HepG2 (cell line): Measurements from ENCODE around the gene OPALIN. TPM values are rescaled to one million over a fixed set of nuclear protein-coding genes. Genes with fewer than 3 reads are reported as not detected.

Experiments
- ATAC-seq: fragments of 200-7000 bp; cut with Tn5 transposase; 3 replicates; pipeline ENCODE4 v1.9.1; 2020; ENCODE audit warnings: mild to moderate bottlenecking, moderate library complexity
- BruUV-seq: library from RNA; stranded (reverse); fragments of 400-500 nt; replicated peaks from 2 replicates; lab custom pipeline; 2021; lab: Mats Ljungman, UMichigan
- CTCF ChIA-PET: fragments of 300-600 bp; formaldehyde crosslinking; extraction: SDS; loops from one replicate; lab custom pipeline; 2021; ENCODE audit warnings: low total read pairs, inconsistent platforms, low intra/inter-chr PET ratio; lab: Yijun Ruan, JAX
- POLR2A ChIA-PET: fragments of 350-600 bp; sonication (Branson Sonifier 250); formaldehyde crosslinking; loops from one replicate; lab custom pipeline; 2020; ENCODE audit warnings: antibody characterized with exemption, inconsistent platforms; lab: Yijun Ruan, JAX
- DNase-seq: peaks from one replicate; pipeline ENCODE4 v3.0.0-alpha.2; 2015; ENCODE audit warnings: low spot score
- FAIRE-seq: peaks from 3 replicates; lab custom pipeline; 2011; peaks lifted over from hg19 to GRCh38; lab: Jason Lieb, UNC
- H2AFZ ChIP-seq: one replicate; pipeline ENCODE4 v1.6.1; 2011; ENCODE audit warnings: low read length, inconsistent platforms
- H3K27ac ChIP-seq: fragments of 300-600 bp; 3 replicates; pipeline ENCODE4 v1.8.0; 2011; ENCODE audit warnings: mixed run types, mild to moderate bottlenecking, mixed read lengths, low read length, inconsistent platforms; ENCODE audit not compliant: insufficient read depth; ENCODE audit errors: extremely low read length
- H3K27me3 ChIP-seq, 2 experiments: fragments of 200-600 bp in 1 of 2; 2 replicates in 1 of 2; 3 replicates in 1 of 2; pipeline versions ENCODE4 v1.6.0 to v1.8.0; 2011; ENCODE audit warnings: low read length in 2 of 2, mild to moderate bottlenecking in 2 of 2, moderate library complexity in 2 of 2, inconsistent platforms in 1 of 2; ENCODE audit not compliant: insufficient read depth in 2 of 2, control insufficient read depth in 1 of 2
- H3K36me3 ChIP-seq, 2 experiments: fragments of 200-600 bp in 1 of 2; replicated peaks in 1 of 2; 2 replicates in 1 of 2; 3 replicates in 1 of 2; pipeline versions ENCODE4 v1.5.1 to v1.8.0; 2011; ENCODE audit warnings: low read length in 2 of 2, inconsistent platforms in 1 of 2; ENCODE audit not compliant: insufficient read depth in 2 of 2, control insufficient read depth in 1 of 2
- H3K4me1 ChIP-seq: 2 replicates; pipeline ENCODE4 v1.5.1; 2012; ENCODE audit warnings: low read length, inconsistent platforms; ENCODE audit not compliant: insufficient read depth
- H3K4me2 ChIP-seq: 2 replicates; pipeline ENCODE4 v1.6.0; 2011; ENCODE audit warnings: low read depth, low read length, inconsistent platforms
- H3K4me3 ChIP-seq, 3 experiments: fragments of 200-600 bp in 1 of 3; sonication (generic), shearing (Covaris generic) in 1 of 3; replicated peaks in 1 of 3; 2 replicates each; pipeline ENCODE4 v1.5.1; 2011 to 2016; ENCODE audit warnings: low read length in 3 of 3, inconsistent platforms in 2 of 3, low read depth in 2 of 3, mild to moderate bottlenecking in 2 of 3, control low read depth in 1 of 3, mixed read lengths in 1 of 3; ENCODE audit not compliant: insufficient read depth in 1 of 3
- H3K79me2 ChIP-seq: one replicate; pipeline ENCODE4 v1.6.1; 2011; ENCODE audit warnings: low read length, inconsistent platforms; ENCODE audit not compliant: insufficient read depth
- H3K9ac ChIP-seq: 2 replicates; pipeline ENCODE4 v1.6.0; 2011; ENCODE audit warnings: mild to moderate bottlenecking, low read depth, low read length, inconsistent platforms; ENCODE audit not compliant: insufficient read depth
- H3K9me3 ChIP-seq: 2 replicates; pipeline ENCODE4 v1.5.1; 2012; ENCODE audit warnings: mild to moderate bottlenecking, low read length
- H4K20me1 ChIP-seq: 2 replicates; pipeline ENCODE4 v1.6.0; 2011; ENCODE audit warnings: inconsistent platforms, mild to moderate bottlenecking, low read length, moderate library complexity; ENCODE audit not compliant: insufficient read depth
- BRF2 ChIP-seq: sonication (generic); formaldehyde crosslinking; IDR thresholded peaks from 2 replicates; pipeline ENCODE4 v1.8.1; 2022; ENCODE audit warnings: mild to moderate bottlenecking, missing genetic modification reagents
- FOXK1 ChIP-seq: sonication (generic); formaldehyde crosslinking; IDR thresholded peaks from 2 replicates; pipeline ENCODE4 v1.4.0; 2020; ENCODE audit warnings: low read depth, missing genetic modification reagents, borderline replicate concordance
- GLMP ChIP-seq: sonication (generic); formaldehyde crosslinking; IDR thresholded peaks from 2 replicates; pipeline ENCODE4 v1.9.0; 2021; ENCODE audit warnings: missing genetic modification reagents, mild to moderate bottlenecking, borderline replicate concordance
- HDAC6 ChIP-seq: fragments of 200-600 bp; sonication (generic); IDR thresholded peaks from 2 replicates; pipeline ENCODE4 v1.7.0; 2017; ENCODE audit warnings: mild to moderate bottlenecking, antibody characterized with exemption, low read length, low read depth
- KAT2B ChIP-seq: fragments of 150-350 bp; IDR thresholded peaks from 2 replicates; pipeline ENCODE4 v1.6.1; 2014; ENCODE audit warnings: low read depth, low read length, borderline replicate concordance
- MTA3 ChIP-seq: sonication (generic); formaldehyde crosslinking; IDR thresholded peaks from 2 replicates; pipeline ENCODE4 v1.4.0; 2020; ENCODE audit warnings: missing genetic modification reagents
- NBN ChIP-seq: fragments of 450-650 bp; conservative IDR thresholded peaks from 2 replicates; pipeline ENCODE4 v1.6.1; 2017
- RBM22 ChIP-seq: fragments of 200-400 bp; formaldehyde crosslinking; optimal IDR thresholded peaks from 2 replicates; pipeline ENCODE3; 2017; ENCODE audit warnings: mild to moderate bottlenecking, low read length, moderate library complexity
- SIX4 ChIP-seq: sonication (generic); formaldehyde crosslinking; IDR thresholded peaks from 2 replicates; pipeline ENCODE4 v1.4.0; 2020; ENCODE audit warnings: missing genetic modification reagents
- ZNF441 ChIP-seq: sonication (generic); formaldehyde crosslinking; IDR thresholded peaks from 2 replicates; pipeline ENCODE4 v1.7.0; 2021; ENCODE audit warnings: missing genetic modification reagents, borderline replicate concordance
- ZNF446 ChIP-seq: sonication (generic); formaldehyde crosslinking; IDR thresholded peaks from 2 replicates; pipeline ENCODE4 v1.5.0; 2020; ENCODE audit warnings: mild to moderate bottlenecking, missing genetic modification reagents
- ZNF574 ChIP-seq: sonication (generic); formaldehyde crosslinking; IDR thresholded peaks from 2 replicates; pipeline ENCODE4 v1.4.0; 2020; ENCODE audit warnings: missing genetic modification reagents
- ZNF678 ChIP-seq: sonication (generic); formaldehyde crosslinking; IDR thresholded peaks from 2 replicates; pipeline ENCODE4 v1.4.0; 2020; ENCODE audit warnings: mild to moderate bottlenecking, missing genetic modification reagents
- ZNF792 ChIP-seq: IDR thresholded peaks from 2 replicates; pipeline ENCODE4 v1.6.1; 2016
- ZNF83 ChIP-seq: sonication (generic); formaldehyde crosslinking; IDR thresholded peaks from 2 replicates; pipeline ENCODE4 v1.4.0; 2020; ENCODE audit warnings: missing genetic modification reagents, mild to moderate bottlenecking, borderline replicate concordance
- WGBS: methylation state at CpG from one replicate; pipeline ENCODE4 v1.1.6; 2017; ENCODE audit warnings: low lambda C conversion rate; 5-methylcytosine and 5-hydroxymethylcytosine counted together
- in situ Hi-C: cut with HindIII; loops from 2 replicates; pipeline ENCODE4 v1.10.0; 2017; ENCODE audit warnings: low pct_unique_long_range_greater_than_20kb; ENCODE audit not compliant: extremely low pct_ligation_motif_present
- intact Hi-C: fragments of 100-400 bp; cut with micrococcal nuclease; formaldehyde crosslinking; loops from one replicate; pipeline ENCODE4 v1.10.0; 2022; ENCODE audit not compliant: unreplicated experiment
- polyA plus RNA-seq, 8 experiments: library from polyadenylated mRNA; depleted of rRNA in 3 of 8; stranded (reverse) in 7 of 8; unstranded in 1 of 8; fragments of >200 nt; fragmentation: Illumina TruSeq in 4 of 8; extraction: Trizol in 4 of 8; gene quantifications; 2 replicates each; pipeline versions ENCODE4 v1.2.1 to v1.2.3, GENCODE V29; 2011 to 2016; ENCODE audit warnings: low read depth in 4 of 8, missing spikeins in 1 of 8, mixed read lengths in 1 of 8; ENCODE audit not compliant: insufficient read depth in 1 of 8
- total RNA-seq, 5 experiments: library from RNA; depleted of rRNA; stranded (reverse); fragments of >200 nt; fragmentation: Illumina TruSeq; extraction: Trizol; gene quantifications; 2 replicates each; pipeline ENCODE4 v1.2.3, GENCODE V29; 2016; ENCODE audit warnings: low read depth in 1 of 5
- TF ChIP-seq, protein P1 (sequence below): sonication (generic); formaldehyde crosslinking; IDR thresholded peaks from 2 replicates; pipeline ENCODE4 v1.5.0; 2020; ENCODE audit warnings: missing genetic modification reagents, mild to moderate bottlenecking, borderline replicate concordance
- TF ChIP-seq, protein P2 (sequence below): fragments of 450-650 bp; IDR thresholded peaks from 2 replicates; pipeline ENCODE4 v1.6.1; 2016

Gene OPALIN
- total and polyA plus RNA-seq, 2 of the 13 experiments (the other 11 are each of a cell fraction or from before 2014, with no cell fraction given) = not detected

- CTCF ChIA-PET = no interaction called here
- Histone ChIP-seq H3K79me2 (no peaks in the 10 kb centered on the region), H2AFZ (no peak overlapping the region), H3K27ac (no peak overlapping the region), H4K20me1 (no peaks in the 10 kb centered on the region), H3K4me3 (no peak overlapping the region), H3K27me3 (peaks cover 6 to 88% of the 10 kb centered on the region in 2 experiments), H3K36me3 (no peaks in the 10 kb centered on the region), H3K4me1 (no peaks in the 10 kb centered on the region), H3K9me3 (no peaks in the 10 kb centered on the region), H3K4me2 (no peak overlapping the region), H3K9ac (no peak overlapping the region)
- POLR2A ChIA-PET = no interaction called here
- ATAC-seq (no peak), DNase-seq (no peak), FAIRE-seq (no peak)
- BruUV-seq = no TSS peak
- intact Hi-C loops = no loop called here
- 71% methylated on average over 1 of the region's 1 CpG for WGBS
- in situ Hi-C loops = loop anchor here (5.0 to 10.0 kb wide), 2 partner anchors 114 to 347 kb away; partner anchors contain the start of gene TLL2
- TF ChIP-seq GLMP (CRISPR knock-in tag) (no peak), ZNF441 (no peak), ZNF792 (CRISPR knock-in tag) (no peak), ZNF678 (CRISPR knock-in tag) (no peak), BRF2 (no peak), HDAC6 (no peak), ZNF574 (CRISPR knock-in tag) (no peak), FOXK1 (CRISPR knock-in tag) (no peak), ZNF446 (CRISPR knock-in tag) (no peak), NBN (no peak), ZNF83 (no peak), SIX4 (CRISPR knock-in tag) (no peak), RBM22 (no peak), KAT2B (no peak), MTA3 (no peak)
- TF ChIP-seq, protein P1, sequence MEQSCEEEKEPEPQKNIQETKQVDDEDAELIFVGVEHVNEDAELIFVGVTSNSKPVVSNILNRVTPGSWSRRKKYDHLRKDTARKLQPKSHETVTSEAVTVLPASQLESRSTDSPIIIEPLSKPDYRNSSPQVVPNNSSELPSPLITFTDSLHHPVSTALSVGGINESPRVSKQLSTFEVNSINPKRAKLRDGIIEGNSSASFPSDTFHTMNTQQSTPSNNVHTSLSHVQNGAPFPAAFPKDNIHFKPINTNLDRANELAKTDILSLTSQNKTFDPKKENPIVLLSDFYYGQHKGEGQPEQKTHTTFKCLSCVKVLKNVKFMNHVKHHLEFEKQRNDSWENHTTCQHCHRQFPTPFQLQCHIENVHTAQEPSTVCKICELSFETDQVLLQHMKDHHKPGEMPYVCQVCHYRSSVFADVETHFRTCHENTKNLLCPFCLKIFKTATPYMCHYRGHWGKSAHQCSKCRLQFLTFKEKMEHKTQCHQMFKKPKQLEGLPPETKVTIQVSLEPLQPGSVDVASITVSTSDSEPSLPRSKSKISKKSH (CRISPR knock-in tag) = no peak
- TF ChIP-seq, protein P2, sequence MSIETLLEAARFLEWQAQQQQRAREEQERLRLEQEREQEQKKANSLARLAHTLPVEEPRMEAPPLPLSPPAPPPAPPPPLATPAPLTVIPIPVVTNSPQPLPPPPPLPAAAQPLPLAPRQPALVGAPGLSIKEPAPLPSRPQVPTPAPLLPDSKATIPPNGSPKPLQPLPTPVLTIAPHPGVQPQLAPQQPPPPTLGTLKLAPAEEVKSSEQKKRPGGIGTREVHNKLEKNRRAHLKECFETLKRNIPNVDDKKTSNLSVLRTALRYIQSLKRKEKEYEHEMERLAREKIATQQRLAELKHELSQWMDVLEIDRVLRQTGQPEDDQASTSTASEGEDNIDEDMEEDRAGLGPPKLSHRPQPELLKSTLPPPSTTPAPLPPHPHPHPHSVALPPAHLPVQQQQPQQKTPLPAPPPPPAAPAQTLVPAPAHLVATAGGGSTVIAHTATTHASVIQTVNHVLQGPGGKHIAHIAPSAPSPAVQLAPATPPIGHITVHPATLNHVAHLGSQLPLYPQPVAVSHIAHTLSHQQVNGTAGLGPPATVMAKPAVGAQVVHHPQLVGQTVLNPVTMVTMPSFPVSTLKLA = no peak
Observed at GRCh38 chr10:96397902-96398301, 39.1 kb upstream of the OPALIN start.
